ENCODE measurements around the gene SERINC4.

DNA sequence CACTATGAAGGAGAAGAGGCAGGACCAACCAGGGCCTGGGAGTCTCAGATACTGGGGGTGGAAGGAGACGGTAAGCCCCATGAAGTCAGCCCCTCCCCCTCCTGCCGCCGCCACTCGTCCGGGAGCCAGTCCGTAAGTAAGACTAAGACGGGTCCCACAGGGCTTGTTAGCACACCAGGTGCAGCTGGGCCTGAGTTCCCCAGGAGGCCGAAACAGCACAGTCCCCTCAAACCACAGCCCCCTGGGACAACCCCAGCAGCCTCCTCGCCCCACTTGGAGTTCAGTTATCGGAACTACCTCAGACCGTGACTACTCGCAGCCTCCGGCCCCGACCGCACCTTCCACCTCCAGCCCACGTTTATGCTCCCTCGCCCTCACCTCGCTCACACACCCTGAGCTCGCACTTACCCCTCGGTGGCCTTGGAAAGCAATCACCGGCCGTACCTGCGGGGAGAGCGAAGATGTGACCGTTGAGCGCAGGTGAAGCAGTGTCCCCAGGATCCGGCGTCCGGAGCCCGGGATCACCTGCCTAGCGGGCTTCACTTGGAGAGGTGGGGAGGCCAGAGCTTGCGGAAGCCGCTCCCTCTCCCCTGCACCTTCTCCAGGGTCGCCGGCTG is 23.8 kb downstream of the SERINC4 start:
- TF ChIP-seq, protein P1, sequence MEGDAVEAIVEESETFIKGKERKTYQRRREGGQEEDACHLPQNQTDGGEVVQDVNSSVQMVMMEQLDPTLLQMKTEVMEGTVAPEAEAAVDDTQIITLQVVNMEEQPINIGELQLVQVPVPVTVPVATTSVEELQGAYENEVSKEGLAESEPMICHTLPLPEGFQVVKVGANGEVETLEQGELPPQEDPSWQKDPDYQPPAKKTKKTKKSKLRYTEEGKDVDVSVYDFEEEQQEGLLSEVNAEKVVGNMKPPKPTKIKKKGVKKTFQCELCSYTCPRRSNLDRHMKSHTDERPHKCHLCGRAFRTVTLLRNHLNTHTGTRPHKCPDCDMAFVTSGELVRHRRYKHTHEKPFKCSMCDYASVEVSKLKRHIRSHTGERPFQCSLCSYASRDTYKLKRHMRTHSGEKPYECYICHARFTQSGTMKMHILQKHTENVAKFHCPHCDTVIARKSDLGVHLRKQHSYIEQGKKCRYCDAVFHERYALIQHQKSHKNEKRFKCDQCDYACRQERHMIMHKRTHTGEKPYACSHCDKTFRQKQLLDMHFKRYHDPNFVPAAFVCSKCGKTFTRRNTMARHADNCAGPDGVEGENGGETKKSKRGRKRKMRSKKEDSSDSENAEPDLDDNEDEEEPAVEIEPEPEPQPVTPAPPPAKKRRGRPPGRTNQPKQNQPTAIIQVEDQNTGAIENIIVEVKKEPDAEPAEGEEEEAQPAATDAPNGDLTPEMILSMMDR (IDR thresholded peaks at IDR 0.05), result no peak
- TF ChIP-seq EZH2 (IDR thresholded peaks at IDR 0.05; ENCODE audit: borderline replicate concordance, insufficient read depth, low read depth, low read length, poor library complexity, severe bottlenecking), result no peak
